CD4-positive, alpha-beta T cell treated with Interleukin-6 at 100 ng/mL for 8 hours (primary cell): Measurements from ENCODE around the gene SLC38A3.

ENCODE experiments used
- DNase-seq: peaks from one replicate; pipeline ENCODE4 v3.0.0-alpha.2; 2020; ENCODE audit warnings: mixed read lengths, low spot score

SLC38A3 gene

DNA sequence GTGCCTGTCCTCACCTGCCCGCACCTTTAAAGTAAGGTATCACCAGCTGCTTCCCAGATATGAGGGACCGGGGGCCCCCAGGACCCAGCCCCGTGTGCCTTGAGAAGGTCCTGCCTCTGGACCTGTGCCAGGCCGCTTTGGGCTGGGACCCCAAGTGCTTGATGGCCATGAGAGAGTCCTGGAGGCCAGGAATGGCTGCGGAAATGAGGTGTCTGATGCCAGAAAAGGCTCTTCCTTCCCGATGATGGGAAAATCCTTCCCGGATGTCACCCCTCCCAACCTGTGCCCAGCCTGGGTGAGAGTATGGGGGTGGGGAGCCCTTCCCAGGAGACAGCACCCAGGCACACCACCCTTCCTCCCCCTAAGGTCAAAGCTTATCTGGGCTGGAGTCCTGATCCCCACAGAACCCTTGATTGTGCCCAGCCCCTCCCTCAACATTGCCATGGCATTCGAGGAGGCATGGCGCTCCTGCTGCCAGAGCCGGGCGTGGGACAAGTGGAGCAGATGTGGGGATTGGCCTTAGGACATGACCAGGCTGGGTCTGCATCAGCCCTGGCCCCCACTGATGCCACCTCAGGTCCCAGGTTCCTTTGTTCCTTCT, 35.7 kb upstream of the SLC38A3 start:
- no peak for DNase-seq

DNA sequence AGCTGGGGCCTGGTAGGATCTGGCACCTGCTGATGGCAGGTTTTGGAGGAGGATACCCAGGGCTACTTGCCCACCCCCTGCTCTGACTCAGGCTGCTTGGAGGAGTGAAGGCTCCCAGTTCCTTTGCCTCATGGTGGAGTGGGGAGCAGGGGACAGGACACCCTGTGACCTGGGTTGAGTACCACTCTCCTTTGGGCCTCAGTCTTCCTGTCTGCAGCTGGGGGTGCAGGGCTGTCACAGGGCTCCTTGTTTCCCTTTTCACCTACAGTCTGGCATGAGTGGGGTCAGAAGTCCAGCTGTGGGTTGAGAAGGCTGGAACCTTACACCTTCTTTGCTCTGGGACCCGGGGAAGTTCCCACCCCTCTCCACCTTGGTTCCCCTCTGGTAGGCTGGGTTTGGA, 35.2 kb upstream of the SLC38A3 start:
- DNase-seq, result no peak

DNA sequence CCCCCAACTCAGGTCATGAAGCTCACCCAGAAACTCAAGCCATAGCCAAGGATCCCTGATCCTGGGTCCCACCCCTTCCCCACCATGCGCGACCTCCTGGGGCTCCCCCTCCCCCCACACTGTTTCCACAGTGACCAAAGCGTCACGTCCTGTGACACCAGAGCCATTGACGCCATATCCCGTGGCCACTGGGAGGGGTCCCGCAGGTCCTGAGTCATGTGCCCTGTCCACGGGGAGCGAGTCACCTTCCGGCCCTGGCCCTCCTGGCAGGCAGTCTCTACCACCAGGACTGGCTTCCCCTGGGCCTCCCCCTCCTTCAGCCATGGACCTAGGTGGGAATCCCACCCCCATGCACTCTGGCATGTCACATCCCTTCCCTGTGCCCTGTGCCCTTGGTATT, 34.4 kb upstream of the SLC38A3 start:
- no peak for DNase-seq

DNA sequence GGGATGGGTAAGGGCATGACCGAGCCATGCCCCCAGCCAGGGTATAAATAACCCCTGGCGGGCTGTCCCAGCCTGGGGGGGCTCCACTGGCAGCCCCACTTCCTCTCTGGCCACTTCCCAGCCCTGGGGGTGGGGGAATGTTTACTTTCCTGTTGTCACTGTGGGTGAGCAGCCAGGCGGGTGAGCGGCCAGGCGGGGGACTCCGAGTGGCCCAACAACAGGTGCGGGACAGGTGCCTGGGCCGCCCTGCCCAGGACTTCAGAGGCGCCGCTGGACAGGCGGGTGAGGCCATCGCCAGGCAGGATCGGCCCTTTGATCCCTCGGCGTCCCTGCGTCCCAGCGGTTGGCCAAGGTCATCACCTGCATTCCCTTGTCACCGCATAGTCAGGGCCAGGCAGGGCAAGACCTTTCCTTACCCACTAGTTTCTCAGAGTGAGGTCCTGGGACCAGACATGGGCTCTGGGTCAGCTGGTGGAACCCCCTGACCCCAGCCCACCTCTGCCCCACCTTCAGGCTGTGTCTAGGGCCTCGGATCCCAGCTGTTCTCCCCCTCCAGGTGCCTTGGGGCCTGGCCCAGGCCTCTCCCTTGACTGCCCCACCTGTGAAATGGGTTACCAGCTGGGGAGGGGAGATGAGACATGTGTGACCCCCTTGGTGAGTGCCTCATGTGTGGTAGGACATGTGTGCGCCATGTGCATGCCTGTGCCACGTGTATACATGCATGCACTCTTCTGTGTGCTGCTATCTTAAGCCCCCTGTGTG, 33.4 kb upstream of the SLC38A3 start:
- no peak for DNase-seq

DNA sequence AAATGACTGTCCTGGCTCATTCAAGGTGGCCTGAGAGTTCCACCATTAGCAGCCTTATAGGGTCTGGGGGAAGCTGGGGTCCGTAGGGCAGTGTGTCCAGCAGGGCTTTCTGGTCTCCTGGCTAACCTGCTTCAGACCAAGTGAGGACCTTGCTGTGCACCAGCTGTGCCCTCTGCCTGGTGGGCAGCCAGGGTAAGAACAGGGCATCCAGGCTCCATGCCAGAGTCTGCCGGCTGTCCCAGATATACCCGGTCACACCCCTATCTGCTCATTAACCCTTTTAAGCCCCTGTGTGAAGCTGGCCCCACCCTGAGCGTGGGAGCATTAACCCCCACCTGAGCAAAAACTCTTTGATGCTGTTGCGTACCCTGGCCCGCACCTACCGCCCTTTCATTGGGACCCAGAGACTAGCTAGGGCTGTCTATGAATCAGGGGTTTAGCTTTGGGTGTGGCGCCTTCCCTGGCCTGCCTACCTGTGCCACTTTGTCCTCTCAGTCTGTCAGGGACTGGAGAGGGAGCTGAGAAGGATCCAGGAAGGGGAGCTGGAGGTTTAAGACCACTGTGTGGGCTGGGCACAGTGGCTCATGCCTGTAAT, 32.3 kb upstream of the SLC38A3 start:
- DNase-seq, result no peak

DNA sequence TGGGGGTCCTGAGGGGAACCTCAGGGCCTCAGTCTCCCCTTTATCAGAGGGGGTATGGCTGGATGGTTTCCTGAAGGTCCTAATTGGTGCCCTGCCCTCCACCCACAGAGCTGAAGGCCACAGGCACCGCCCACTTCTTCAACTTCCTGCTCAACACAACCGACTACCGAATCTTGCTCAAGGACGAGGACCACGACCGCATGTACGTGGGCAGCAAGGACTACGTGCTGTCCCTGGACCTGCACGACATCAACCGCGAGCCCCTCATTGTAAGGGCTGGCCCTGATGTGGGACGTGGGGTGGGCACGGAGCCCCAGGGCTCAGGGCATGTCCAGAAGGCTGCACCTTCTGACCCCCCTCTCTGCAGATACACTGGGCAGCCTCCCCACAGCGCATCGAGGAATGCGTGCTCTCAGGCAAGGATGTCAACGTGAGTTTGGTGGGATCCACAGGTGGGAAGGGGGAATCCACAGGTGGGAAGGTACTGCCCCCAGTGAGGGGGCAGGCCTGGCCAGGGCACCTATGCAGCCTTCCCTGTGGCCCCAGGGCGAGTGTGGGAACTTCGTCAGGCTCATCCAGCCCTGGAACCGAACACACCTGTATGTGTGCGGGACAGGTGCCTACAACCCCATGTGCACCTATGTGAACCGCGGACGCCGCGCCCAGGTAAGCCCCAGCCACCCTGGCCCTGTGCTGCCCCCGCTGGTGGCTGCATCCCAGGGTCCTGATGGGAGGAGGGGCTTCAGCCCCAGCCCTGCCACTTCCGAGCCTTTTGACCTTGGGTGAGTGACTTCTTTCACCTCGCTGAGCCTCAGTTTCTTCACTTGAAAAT, 31.2 kb upstream of the SLC38A3 start:
- DNase-seq, result no peak

DNA sequence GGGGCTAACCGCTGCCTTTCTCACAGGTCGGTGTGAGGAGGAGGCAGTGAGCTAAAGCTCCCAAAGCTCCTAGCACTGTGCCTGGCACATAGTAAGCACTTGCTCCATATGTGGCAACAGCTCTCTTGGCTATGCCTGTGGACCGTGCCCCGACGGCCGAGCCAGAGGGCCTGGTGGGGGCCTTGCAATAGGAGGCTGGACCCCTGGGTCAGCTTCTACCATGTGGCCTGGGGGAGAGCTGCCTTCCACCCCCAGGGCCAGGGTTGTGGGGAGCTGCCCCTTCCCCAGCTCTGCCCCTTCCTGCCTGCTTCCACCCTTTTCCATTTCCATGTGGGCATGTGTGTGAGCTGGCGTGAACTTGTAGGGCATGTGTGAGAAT, 30.6 kb upstream of the SLC38A3 start:
- no peak for DNase-seq

DNA sequence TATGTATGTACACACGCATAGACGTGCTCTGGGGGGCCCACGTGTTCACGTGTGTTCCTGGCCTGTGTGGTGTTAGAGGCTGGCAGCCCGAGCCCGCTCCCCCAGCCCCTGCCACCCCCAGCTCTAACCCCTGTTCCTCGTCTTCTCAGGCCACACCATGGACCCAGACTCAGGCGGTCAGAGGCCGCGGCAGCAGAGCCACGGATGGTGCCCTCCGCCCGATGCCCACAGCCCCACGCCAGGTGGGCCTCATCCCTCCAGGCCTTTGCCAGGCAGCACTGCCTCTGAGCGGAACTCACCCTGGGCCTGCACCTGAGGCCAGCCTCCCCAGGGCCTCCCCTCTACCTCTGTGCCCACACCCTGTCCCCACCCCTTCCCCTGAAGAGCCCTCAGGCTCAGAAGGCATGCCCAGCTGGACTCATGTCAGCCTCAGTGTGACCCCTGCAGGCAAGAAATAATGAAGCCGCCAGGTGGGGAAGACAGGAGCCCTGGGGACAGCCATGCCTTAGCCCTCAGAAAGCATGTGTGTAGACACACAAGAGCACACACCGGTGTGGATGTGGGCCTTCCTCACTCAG, 30.0 kb upstream of the SLC38A3 start:
- no peak for DNase-seq

DNA sequence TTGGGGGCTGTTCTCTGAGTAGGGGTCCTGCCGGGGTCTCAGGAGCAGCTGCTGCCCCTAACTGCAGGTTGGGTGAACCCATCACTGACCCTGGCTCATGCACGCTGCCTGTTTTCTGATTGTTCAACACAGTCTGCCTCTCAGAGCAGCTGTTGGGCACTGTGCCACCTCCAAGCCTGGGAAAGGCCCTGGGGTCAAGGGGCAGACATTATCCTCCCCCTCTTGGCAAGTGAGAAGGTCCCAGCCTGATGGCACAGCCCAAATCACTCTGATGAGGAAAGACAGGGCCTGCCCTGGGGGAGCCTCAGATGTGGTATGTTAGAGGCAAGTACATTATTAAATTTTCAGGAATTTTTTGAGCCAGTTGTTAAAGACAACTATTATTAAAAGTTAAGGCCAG, 27.7 kb upstream of the SLC38A3 start:
- DNase-seq, result no peak

DNA sequence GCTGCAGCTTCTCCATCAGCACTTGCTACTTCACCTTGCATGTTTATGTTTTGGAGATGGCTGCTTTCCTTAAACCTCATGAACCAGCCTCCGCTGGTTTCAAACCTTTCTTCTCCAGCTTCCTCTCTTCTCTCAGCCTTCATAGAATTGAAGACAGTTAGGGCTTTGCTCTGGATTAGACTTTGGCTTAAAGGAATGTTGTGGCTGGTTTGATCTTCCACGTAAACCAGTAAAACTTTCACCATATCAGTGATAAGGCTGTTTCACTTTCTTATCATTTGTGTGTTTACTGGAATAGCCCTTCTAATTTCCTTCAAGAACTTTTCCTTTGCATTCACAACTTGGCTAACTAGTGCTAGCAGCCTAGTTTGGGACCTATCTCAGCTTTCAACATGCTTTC, 25.4 kb upstream of the SLC38A3 start:
- no peak for DNase-seq

DNA sequence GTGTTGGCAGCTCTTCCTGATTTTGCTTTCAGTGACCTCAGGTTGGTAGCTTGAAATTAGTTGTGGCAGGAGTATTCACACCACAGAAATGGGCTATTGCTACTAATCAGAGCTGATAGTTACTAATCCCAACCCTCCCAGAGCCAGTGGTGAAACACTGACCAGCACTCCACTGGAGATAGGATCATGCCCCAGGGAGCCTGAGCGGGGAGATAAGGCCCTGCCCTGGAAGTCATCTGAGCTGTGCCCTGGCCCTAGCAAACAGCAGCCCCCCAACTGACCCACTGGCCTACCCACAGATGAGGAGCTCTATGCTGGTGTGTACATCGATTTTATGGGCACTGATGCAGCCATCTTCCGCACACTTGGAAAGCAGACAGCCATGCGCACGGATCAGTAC, 23.1 kb upstream of the SLC38A3 start:
- DNase-seq, result no peak

DNA sequence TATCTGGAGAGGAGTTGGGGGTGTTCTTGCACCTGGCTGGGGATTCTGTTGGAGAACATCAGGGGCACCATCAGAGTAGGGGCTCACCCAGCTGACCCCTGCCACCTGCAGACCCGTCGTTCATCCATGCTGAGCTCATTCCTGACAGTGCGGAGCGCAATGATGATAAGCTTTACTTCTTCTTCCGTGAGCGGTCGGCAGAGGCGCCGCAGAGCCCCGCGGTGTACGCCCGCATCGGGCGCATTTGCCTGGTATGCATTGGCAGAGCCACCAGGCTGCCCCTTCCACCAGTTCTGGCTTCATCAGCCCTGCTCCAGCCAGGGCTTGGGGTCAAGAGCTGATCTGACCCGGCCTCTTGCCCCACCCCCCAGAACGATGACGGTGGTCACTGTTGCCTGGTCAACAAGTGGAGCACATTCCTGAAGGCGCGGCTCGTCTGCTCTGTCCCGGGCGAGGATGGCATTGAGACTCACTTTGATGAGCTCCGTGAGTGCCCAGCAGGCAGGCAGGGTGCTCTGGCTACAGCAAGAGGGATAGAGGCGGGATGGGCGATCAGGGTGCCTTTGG, 22.5 kb upstream of the SLC38A3 start:
- no peak for DNase-seq

DNA sequence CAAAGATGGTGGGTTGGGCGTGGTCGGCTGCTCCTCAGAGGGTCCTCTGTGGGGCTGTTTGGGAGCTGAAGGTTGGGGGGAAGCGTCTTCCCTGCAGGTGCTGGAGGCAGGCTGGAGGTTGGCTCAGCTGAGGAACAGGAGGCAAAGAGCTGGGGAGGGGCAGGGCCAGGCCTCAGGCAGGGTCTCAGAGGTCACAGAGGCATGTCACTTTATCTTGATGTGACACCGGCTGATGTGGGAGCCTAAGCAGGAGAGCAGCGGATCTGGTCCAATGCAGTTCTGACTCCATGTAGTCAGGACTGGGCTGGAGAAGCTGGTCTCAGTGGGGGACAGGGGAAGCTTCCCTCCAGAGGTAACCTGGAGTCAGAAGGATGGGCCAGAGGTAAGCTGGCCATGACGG, 21.3 kb upstream of the SLC38A3 start:
- no peak for DNase-seq

DNA sequence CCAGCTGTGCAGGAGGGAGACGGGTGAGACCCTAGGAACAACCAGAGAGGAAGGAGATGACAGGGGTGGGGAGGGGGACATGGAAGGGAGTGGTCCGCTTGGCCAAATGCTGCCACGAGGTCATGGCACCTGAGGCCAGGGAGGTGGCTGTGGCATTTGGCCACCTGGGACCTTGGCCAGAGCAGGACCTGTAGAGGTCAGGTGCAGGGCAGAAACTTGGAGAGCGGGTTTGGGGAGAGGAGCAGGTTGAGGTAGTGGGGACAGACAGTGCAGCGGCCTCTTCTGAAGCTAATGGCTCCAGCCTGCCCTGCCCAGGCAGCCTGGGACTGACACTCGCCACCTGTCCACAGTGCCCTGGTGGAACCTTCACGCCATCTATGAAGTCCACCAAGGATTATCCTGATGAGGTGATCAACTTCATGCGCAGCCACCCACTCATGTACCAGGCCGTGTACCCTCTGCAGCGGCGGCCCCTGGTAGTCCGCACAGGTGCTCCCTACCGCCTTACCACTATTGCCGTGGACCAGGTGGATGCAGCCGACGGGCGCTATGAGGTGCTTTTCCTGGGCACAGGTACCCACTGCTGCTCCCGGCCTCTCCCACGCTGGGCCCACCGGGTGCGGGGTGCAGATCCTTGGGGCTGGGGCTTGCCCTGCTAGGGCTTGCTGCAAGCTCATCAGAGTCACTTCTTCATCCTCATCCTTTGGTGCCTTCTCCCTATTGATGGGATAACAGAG, 20.7 kb upstream of the SLC38A3 start:
- DNase-seq, result no peak

DNA sequence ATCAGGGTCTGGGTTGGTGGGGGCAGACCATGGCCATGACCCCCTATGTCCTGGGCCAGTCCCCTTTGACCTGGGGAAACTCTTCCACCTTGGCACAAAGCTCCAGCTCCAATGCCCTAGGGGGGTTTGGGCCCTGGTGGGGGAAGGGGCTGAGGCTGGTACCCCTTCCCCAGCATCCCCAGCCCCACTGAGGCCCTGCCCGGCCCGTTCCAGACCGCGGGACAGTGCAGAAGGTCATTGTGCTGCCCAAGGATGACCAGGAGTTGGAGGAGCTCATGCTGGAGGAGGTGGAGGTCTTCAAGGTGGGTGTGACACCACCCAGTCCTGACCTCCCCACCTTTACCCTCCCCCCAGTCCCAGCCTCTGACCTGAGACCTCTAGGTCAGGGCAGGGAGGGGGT, 19.8 kb upstream of the SLC38A3 start:
- no peak for DNase-seq

DNA sequence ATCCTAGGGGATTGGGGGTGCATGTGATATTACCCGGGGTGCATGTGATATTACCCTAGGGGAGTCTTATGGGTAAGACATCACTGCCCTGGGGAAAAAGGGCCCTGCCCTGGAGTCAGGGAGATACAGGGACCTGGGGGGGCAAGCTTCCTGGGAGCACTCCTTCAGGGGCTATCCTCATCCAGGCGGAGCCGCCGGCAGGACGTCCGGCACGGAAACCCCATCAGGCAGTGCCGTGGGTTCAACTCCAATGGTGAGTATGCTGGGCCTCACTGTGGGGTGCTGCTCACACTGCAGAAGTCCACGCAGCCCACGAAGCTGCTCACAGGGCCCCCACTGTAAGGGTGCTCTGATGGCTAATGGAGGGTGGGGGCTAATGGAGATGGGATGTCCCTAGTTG, 19.0 kb upstream of the SLC38A3 start:
- no peak for DNase-seq

DNA sequence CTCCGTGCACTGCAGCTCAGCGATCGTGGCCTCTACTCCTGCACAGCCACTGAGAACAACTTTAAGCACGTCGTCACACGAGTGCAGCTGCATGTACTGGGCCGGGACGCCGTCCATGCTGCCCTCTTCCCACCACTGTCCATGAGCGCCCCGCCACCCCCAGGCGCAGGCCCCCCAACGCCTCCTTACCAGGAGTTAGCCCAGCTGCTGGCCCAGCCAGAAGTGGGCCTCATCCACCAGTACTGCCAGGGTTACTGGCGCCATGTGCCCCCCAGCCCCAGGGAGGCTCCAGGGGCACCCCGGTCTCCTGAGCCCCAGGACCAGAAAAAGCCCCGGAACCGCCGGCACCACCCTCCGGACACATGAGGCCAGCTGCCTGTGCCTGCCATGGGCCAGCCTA, 17.3 kb upstream of the SLC38A3 start:
- DNase-seq, result no peak

DNA sequence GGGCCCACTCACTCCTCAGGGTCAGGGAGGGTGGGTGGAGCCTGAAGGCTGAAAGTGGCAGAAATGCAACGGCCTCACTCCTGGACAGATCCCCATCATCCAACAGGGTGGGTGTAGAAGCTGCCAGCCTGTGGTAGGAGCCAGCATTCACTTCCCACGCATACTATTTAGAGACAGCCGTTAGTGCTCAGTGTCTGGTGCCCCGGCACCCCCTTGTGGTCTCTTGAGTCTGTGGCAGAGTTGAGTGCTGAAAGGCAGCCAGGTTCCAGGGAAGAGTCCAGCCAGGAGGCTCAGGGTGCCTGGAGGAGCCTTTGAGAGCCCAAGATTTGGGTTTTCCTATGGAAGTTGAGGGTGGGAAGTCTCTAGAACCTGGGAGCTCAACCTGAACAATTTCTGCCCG, 15.8 kb upstream of the SLC38A3 start:
- DNase-seq, result no peak

DNA sequence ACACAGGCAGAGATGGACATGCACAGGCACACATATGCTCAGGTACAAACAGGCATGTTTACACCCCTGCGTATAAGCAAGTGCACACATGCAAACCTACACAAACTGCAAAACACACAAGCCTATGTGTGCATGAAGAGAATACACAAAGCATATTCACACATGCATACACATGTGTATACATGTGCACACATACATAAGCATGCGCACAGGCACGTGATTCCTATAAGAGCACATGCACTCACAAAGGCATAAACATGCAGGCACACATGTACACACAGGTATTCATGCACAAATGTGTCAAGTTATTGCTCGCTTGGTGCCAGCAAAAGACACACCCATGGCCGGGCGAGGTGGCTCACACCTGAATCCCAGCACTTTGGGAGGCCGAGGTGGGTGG, 15.1 kb upstream of the SLC38A3 start:
- no peak for DNase-seq

DNA sequence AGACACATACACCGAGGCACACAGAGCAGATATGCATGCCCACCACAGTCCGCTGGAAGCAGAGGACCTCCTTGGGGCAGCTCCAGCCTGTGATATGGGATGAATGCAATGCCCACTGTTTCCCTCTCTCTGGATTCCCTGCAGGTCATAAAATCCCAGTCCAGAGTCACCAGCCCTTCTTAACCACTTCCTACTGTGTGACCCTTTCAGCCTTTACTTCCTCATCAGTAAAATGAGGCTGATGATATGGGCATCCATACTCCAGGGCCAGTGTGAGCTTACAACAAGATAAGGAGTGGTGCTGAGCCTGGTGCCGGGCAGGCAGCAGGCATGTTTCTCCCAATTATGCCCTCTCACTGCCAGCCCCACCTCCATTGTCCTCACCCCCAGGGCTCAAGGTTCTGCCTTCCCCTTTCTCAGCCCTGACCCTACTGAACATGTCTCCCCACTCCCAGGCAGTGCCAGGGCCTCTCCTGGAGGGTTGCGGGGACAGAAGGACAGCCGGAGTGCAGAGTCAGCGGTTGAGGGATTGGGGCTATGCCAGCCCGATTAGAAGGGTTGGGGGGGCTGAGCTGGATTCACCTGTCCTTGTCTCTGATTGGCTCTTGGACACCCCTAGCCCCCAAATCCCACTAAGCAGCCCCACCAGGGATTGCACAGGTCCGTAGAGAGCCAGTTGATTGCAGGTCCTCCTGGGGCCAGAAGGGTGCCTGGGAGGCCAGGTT, 14.0 kb upstream of the SLC38A3 start, which contains the start of gene GNAT1:
GNAT1 (plus strand) TSS at position 675 of the 725 bp plus-strand sequence. CDS start 116 bp downstream, outside the sequence.
- no peak for DNase-seq

DNA sequence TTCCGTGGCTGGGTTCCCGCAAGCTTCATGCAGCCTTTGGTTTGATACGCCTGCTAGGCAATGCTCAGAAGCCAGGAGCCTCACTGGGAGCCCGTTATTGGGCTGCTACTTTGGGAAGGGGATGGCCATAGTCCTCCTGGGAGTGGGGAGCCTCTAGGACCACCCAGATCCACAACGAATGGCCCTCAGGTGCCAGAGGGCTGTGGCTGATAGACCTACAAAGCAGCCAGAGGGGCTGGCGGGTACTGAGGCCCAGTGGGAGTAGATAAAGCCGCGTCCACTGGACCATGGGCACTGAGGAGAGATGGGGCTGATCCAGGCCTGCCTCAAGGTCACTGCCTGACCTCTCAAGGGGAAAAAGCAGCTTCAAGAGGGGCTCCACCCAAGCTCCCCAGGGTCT, 12.9 kb upstream of the SLC38A3 start:
- DNase-seq, result no peak
